A549 (cell line): ENCODE results near the gene TENT4A. TPM values are rescaled to one million over a fixed set of nuclear protein-coding genes. Genes with fewer than 3 reads are reported as not detected.

ENCODE experiments used
- ATAC-seq, 2 experiments: fragments of 200-7000 bp in 1 of 2; fragments of >200 bp in 1 of 2; cut with Nextera tagmentation in 1 of 2; cut with Tn5 transposase in 1 of 2; 3 replicates each; pipeline versions ENCODE4 v1.8.0 to v1.9.1; 2018 to 2020; ENCODE audit warnings: mild to moderate bottlenecking in 1 of 2, moderate library complexity in 1 of 2
- CTCF ChIA-PET: fragments of 300-600 bp; sonication (Branson Sonifier 250); formaldehyde crosslinking; extraction: SDS; loops from one replicate; lab custom pipeline; 2021; ENCODE audit warnings: antibody characterized with exemption, inconsistent platforms; lab: Yijun Ruan, JAX
- POLR2A ChIA-PET: fragments of 350-600 bp; formaldehyde crosslinking; extraction: SDS; loops from one replicate; lab custom pipeline; 2021; ENCODE audit warnings: antibody characterized with exemption, inconsistent platforms; lab: Yijun Ruan, JAX
- DNase-seq, 2 experiments: peaks; one replicate each; pipeline versions ENCODE4 v3.0.0 to v3.0.0-alpha.2; 2011 to 2016; ENCODE audit warnings: low read depth in 1 of 2, low spot score in 1 of 2
- FAIRE-seq: peaks from 2 replicates; lab custom pipeline; 2011; peaks lifted over from hg19 to GRCh38; lab: Jason Lieb, UNC
- H3K27ac ChIP-seq, 2 experiments: fragments of >200 bp; sonication (Bioruptor Twin); formaldehyde crosslinking; 3 replicates each; pipeline ENCODE4 v1.5.1; 2016 to 2017
- H3K4me1 ChIP-seq: fragments of >200 bp; sonication (Bioruptor Twin); formaldehyde crosslinking; 3 replicates; pipeline ENCODE4 v1.6.1; 2016
- H3K4me2 ChIP-seq: fragments of >200 bp; sonication (Bioruptor Twin); formaldehyde crosslinking; 3 replicates; pipeline ENCODE4 v1.6.1; 2016
- H3K4me3 ChIP-seq: fragments of >200 bp; sonication (Bioruptor Twin); formaldehyde crosslinking; 3 replicates; pipeline ENCODE4 v1.5.1; 2016
- H3K9me3 ChIP-seq: fragments of >200 bp; sonication (Bioruptor Twin); formaldehyde crosslinking; 3 replicates; pipeline ENCODE4 v1.6.1; 2016
- BHLHE40 ChIP-seq: IDR thresholded peaks from 2 replicates; pipeline ENCODE4 v1.6.1; 2012; ENCODE audit warnings: low read depth, low read length, inconsistent platforms
- CBX2 ChIP-seq: fragments of 200-600 bp; sonication (generic); IDR thresholded peaks from 2 replicates; pipeline ENCODE4 v1.6.1; 2016; ENCODE audit warnings: low read depth, mild to moderate bottlenecking, borderline replicate concordance
- CEBPB ChIP-seq, 2 experiments: fragments of >200 bp in 1 of 2; sonication (Bioruptor Twin) in 1 of 2; formaldehyde crosslinking in 1 of 2; IDR thresholded peaks; 2 replicates each; pipeline ENCODE4 v1.6.1; 2012 to 2016
- EHMT2 ChIP-seq: fragments of 200-600 bp; sonication (generic); IDR thresholded peaks from 2 replicates; pipeline ENCODE4 v1.6.1; 2016; ENCODE audit warnings: antibody characterized with exemption, low read depth, mild to moderate bottlenecking, moderate library complexity
- GATA3 ChIP-seq: IDR thresholded peaks from 2 replicates; pipeline ENCODE4 v1.6.1; 2012; ENCODE audit warnings: borderline replicate concordance
- HEYL ChIP-seq: fragments of 250-450 bp; sonication (Bioruptor Pico); IDR thresholded peaks from 2 replicates; pipeline ENCODE4 v1.8.0; 2021; ENCODE audit warnings: mild to moderate bottlenecking, moderate library complexity
- HOXB13 ChIP-seq: fragments of 250-450 bp; sonication (Bioruptor Pico); IDR thresholded peaks from 2 replicates; pipeline ENCODE4 v1.5.0; 2020; ENCODE audit warnings: low read depth, mild to moderate bottlenecking, moderate library complexity
- KDM1A ChIP-seq: fragments of 200-600 bp; sonication (generic); IDR thresholded peaks from 2 replicates; pipeline ENCODE4 v1.6.1; 2016; ENCODE audit warnings: low read depth, mild to moderate bottlenecking
- MAFK ChIP-seq: fragments of 450-650 bp; IDR thresholded peaks from 2 replicates; pipeline ENCODE4 v1.6.1; 2014; ENCODE audit not compliant: partially characterized antibody
- MYC ChIP-seq: IDR thresholded peaks from 2 replicates; pipeline ENCODE4 v1.6.1; 2012; ENCODE audit warnings: mild to moderate bottlenecking, inconsistent platforms, low read length, improper control_type of control experiment, borderline replicate concordance
- RCOR1 ChIP-seq: fragments of 150-350 bp; IDR thresholded peaks from 2 replicates; pipeline ENCODE4 v1.6.1; 2014; ENCODE audit warnings: antibody characterized with exemption, low read length, low read depth
- SMC3 ChIP-seq: fragments of >200 bp; sonication (Bioruptor Twin); formaldehyde crosslinking; IDR thresholded peaks from 3 replicates; pipeline ENCODE4 v1.6.1; 2018; ENCODE audit warnings: inconsistent platforms
- SREBF2 ChIP-seq: fragments of 450-650 bp; IDR thresholded peaks from 2 replicates; pipeline ENCODE4 v1.6.1; 2014; ENCODE audit warnings: mild to moderate bottlenecking, moderate library complexity
- ZFP36 ChIP-seq: fragments of 450-650 bp; IDR thresholded peaks from 2 replicates; pipeline ENCODE4 v1.6.1; 2014; ENCODE audit warnings: borderline replicate concordance; ENCODE audit not compliant: partially characterized antibody
- WGBS: methylation state at CpG from one replicate; pipeline ENCODE4 v1.1.6; 2017; ENCODE audit errors: missing lambda C conversion rate; 5-methylcytosine and 5-hydroxymethylcytosine counted together
- polyA plus RNA-seq, 4 experiments: library from polyadenylated mRNA; depleted of rRNA in 3 of 4; stranded (reverse); fragments of >200 nt; fragmentation: RNase III in 1 of 4; extraction: RNeasy Plus Mini Kit Qiagen cat#74134 plus additional on column Dnase treatment in 1 of 4; gene quantifications; 2 replicates in 3 of 4; 3 replicates in 1 of 4; pipeline ENCODE4 v1.2.3, GENCODE V29; 2011 to 2017
- TF ChIP-seq, protein P1 (sequence below): fragments of >200 bp; sonication (Bioruptor Twin); formaldehyde crosslinking; IDR thresholded peaks from 3 replicates; pipeline ENCODE4 v1.5.1; 2016
- TF ChIP-seq, protein P2 (sequence below): fragments of >200 bp; sonication (Bioruptor Twin); formaldehyde crosslinking; IDR thresholded peaks from 3 replicates; pipeline ENCODE4 v1.6.1; 2016
- TF ChIP-seq, protein P3 (sequence below): fragments of 450-650 bp; IDR thresholded peaks from 2 replicates; pipeline ENCODE4 v1.6.1; 2014; ENCODE audit warnings: antibody characterized with exemption

TENT4A gene
- polyA plus RNA-seq, 2 of the 4 experiments (the other 2 are of a cell fraction) = 7.2 to 15.2 TPM

DNA sequence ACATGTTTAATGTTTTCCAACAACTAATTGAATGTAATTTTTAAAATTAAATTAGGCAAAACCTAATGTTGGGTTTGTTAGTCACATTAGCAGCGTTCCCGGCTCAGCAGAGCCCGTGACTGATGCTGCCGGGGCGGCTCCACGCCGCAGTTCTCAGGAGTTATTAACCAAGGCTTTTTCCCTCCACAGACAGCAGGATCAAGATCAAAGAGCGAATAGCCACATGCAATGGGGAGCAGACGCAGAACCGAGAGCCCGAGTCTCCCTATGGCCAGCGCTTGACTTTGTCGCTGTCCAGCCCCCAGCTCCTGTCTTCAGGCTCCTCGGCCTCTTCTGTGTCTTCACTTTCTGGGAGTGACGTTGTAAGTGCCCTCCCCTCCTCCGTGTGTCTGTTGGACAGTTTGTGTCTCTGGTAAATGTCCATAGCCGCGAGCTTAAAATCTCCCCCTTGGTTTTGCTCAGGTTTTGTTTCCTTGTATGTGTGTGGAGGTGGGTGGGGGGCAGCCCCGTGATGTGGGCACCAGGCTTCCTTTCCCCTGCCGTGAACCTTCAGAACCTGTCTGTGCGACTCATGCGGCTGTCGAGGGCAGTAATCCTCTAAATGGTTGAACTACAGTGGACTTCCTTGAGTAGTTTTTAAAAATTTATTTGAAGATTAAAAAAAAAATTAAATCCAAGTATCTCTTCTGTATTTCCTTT, 37.1 kb downstream of the TENT4A start:
- H3K4me1 ChIP-seq = no peaks in the 10 kb centered on the region
- H3K9me3 ChIP-seq = no peaks in the 10 kb centered on the region
- no peak for ATAC-seq
- H3K27ac ChIP-seq = no peak overlapping the region
- TF ChIP-seq HOXB13 (no peak), SMC3 (no peak), CEBPB (IDR thresholded peaks at IDR 0.05) (no peak), MAFK (no peak), HEYL (CRISPR knock-in tag) (no peak), GATA3 (no peak), MYC (no peak)
- TF ChIP-seq, protein P1, sequence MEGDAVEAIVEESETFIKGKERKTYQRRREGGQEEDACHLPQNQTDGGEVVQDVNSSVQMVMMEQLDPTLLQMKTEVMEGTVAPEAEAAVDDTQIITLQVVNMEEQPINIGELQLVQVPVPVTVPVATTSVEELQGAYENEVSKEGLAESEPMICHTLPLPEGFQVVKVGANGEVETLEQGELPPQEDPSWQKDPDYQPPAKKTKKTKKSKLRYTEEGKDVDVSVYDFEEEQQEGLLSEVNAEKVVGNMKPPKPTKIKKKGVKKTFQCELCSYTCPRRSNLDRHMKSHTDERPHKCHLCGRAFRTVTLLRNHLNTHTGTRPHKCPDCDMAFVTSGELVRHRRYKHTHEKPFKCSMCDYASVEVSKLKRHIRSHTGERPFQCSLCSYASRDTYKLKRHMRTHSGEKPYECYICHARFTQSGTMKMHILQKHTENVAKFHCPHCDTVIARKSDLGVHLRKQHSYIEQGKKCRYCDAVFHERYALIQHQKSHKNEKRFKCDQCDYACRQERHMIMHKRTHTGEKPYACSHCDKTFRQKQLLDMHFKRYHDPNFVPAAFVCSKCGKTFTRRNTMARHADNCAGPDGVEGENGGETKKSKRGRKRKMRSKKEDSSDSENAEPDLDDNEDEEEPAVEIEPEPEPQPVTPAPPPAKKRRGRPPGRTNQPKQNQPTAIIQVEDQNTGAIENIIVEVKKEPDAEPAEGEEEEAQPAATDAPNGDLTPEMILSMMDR = no peak
- no peak for FAIRE-seq
- H3K4me2 ChIP-seq = no peak overlapping the region
- no peak overlapping the region for H3K4me3 ChIP-seq
- 94% methylated on average over 23 of the region's 23 CpGs for WGBS
- DNase-seq = no peak
- ChIA-PET CTCF (interaction anchor here (2.5 kb wide), 1 partner anchor 15 kb away, joined by 14 read pairs; no protein-coding TSS in a partner anchor), POLR2A (no interaction called here)

DNA sequence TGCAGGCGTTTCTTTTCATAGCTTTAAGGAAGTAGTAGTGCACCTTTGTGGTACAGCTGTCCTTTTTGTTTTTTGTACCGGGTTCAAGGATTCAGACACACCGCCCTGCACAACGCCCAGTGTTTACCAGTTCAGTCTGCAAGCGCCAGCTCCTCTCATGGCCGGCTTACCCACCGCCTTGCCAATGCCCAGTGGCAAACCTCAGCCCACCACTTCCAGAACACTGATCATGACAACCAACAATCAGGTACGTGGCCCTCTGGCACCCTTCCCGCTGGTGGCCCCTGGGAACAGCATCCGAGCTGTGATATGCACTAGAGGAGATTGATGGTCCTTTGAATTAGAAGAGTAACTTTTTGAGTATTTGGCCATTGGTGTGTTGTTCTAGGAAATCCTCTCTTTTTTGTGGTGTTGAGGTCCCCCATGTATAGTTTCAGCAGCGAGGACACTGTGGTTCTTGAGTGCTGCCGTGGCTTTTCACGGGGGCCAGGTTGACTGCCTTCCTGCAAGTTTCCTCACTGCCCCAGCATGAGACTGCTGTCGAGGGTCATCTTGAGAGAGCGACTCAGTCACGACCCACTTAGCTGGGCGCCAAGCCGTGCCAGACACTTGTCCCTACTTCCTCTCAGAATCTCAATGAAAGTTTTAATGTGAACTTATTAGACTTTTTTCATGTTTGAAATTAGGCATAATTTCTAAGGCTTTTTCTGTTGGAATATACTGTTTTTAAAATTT, 37.9 kb downstream of the TENT4A start:
- 96% methylated on average over 18 of the region's 18 CpGs for WGBS
- FAIRE-seq = no peak
- no peaks in the 10 kb centered on the region for H3K4me1 ChIP-seq
- no peaks in the 10 kb centered on the region for H3K9me3 ChIP-seq
- no peak overlapping the region for H3K4me2 ChIP-seq
- ATAC-seq = no peak
- ChIA-PET POLR2A (no interaction called here), CTCF (interaction anchor here (2.5 kb wide), 1 partner anchor 14 kb away, joined by 14 read pairs; no protein-coding TSS in a partner anchor)
- H3K27ac ChIP-seq = no peak overlapping the region
- DNase-seq = no peak
- TF ChIP-seq RCOR1 = no peak
- no peak for TF ChIP-seq EHMT2
- TF ChIP-seq, protein P2, sequence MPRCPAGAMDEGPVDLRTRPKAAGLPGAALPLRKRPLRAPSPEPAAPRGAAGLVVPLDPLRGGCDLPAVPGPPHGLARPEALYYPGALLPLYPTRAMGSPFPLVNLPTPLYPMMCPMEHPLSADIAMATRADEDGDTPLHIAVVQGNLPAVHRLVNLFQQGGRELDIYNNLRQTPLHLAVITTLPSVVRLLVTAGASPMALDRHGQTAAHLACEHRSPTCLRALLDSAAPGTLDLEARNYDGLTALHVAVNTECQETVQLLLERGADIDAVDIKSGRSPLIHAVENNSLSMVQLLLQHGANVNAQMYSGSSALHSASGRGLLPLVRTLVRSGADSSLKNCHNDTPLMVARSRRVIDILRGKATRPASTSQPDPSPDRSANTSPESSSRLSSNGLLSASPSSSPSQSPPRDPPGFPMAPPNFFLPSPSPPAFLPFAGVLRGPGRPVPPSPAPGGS = no peak
- TF ChIP-seq, all 56 proteins: peak for 0
- H3K4me3 ChIP-seq = no peak overlapping the region

DNA sequence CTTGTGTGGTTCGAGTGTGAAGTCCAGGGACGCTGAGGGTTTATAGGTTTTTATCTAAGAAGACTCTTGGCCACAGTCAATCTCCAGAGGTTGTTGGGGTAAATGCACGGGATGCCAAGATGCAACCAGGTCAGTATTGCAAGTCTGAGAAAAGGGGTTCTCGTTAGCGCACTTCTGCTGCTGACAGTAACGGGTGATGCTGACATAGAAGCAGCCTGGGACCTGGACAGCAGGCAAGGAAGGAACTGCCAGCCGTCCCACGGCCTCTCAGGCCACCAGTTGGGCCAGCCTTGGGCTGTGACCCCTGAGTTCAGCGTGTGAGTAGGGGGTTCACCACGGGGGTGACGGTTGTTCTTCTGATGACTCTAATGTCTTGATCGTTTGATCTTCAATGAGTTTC, 39.0 kb downstream of the TENT4A start:
- no peak for DNase-seq

DNA sequence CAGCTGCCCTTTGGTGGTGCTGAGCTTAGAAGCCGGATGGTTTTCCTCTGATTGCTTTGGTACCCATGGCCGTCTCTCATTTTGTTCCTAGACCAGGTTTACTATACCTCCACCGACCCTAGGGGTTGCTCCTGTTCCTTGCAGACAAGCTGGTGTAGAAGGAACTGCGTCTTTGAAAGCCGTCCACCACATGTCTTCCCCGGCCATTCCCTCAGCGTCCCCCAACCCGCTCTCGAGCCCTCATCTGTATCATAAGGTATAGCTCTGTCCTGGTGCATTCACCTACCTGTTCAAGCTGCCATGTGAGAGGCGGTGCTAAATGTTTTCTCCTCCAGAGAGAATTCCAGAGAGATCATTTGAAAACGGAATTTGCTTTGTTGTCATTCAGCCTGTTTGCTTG, 39.5 kb downstream of the TENT4A start:
- DNase-seq (no peak), ATAC-seq (no peak), FAIRE-seq (no peak)
- 95% methylated on average over 11 of the region's 11 CpGs for WGBS
- Histone ChIP-seq H3K4me3 (no peak overlapping the region), H3K4me2 (no peak overlapping the region), H3K4me1 (peaks cover 7% of the 10 kb centered on the region), H3K9me3 (no peaks in the 10 kb centered on the region), H3K27ac (no peak overlapping the region)
- TF ChIP-seq, protein P3, sequence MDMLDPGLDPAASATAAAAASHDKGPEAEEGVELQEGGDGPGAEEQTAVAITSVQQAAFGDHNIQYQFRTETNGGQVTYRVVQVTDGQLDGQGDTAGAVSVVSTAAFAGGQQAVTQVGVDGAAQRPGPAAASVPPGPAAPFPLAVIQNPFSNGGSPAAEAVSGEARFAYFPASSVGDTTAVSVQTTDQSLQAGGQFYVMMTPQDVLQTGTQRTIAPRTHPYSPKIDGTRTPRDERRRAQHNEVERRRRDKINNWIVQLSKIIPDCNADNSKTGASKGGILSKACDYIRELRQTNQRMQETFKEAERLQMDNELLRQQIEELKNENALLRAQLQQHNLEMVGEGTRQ = no peak
- no peak for TF ChIP-seq CBX2
- no peak for TF ChIP-seq HOXB13
- ChIA-PET POLR2A (no interaction called here), CTCF (interaction anchor here (1.1 to 1.2 kb wide), 2 partner anchors 9 to 13 kb away, joined by 3 to 5 read pairs; no protein-coding TSS in a partner anchor)

More for the DNA sequence above, 39.0 kb downstream of the TENT4A start:
- POLR2A ChIA-PET = no interaction called here
- Histone ChIP-seq H3K9me3 (no peaks in the 10 kb centered on the region), H3K4me3 (no peak overlapping the region), H3K27ac (no peak overlapping the region), H3K4me2 (no peak overlapping the region), H3K4me1 (peaks cover 4% of the 10 kb centered on the region)
- ATAC-seq = no peak
- FAIRE-seq = no peak
- CTCF ChIA-PET = interaction anchor here (1.1 kb wide), 1 partner anchor 14 kb away, joined by 5 read pairs; no protein-coding TSS in a partner anchor
- TF ChIP-seq SREBF2 (no peak), SMC3 (no peak), KDM1A (no peak), ZFP36 (no peak), EHMT2 (no peak), HOXB13 (no peak), BHLHE40 (no peak)
- WGBS = 98% methylated on average over 12 of the region's 12 CpGs
